MG63 (cell line): Measurements from ENCODE around the gene AURKAIP1. TPM values are rescaled to one million over a fixed set of nuclear protein-coding genes. Genes with fewer than 3 reads are reported as not detected.
A peak's percentile ranks its signal among the peaks of the same experiment; 100 is the strongest.
"Not testable (repeated sequence)": the region's sequence is repeated elsewhere in the genome, so short reads cannot be mapped to it uniquely, and the experiment has no call there.

Experiments used
- DNase-seq: peaks from one replicate; pipeline ENCODE4 v3.0.0-alpha.2; 2020
- H3K27me3 ChIP-seq: fragments of 250-450 bp; sonication (Bioruptor Pico); 2 replicates; pipeline ENCODE4 v1.5.1; 2020; ENCODE audit warnings: mild to moderate bottlenecking, moderate library complexity
- H3K36me3 ChIP-seq: fragments of 250-450 bp; sonication (Bioruptor Pico); 2 replicates; pipeline ENCODE4 v1.5.1; 2020; ENCODE audit warnings: mild to moderate bottlenecking, moderate library complexity
- H3K4me3 ChIP-seq: fragments of 250-450 bp; sonication (Bioruptor Pico); 2 replicates; pipeline ENCODE4 v1.5.1; 2020; ENCODE audit warnings: mild to moderate bottlenecking, moderate library complexity
- H3K9me3 ChIP-seq: fragments of 250-450 bp; sonication (Bioruptor Pico); 2 replicates; pipeline ENCODE4 v1.5.1; 2020; ENCODE audit warnings: mild to moderate bottlenecking, moderate library complexity
- total RNA-seq: library from RNA; depleted of rRNA; stranded (reverse); fragments of >200 nt; shearing (Covaris generic); gene quantifications from 2 replicates; pipeline ENCODE4 v1.2.3, GENCODE V29; 2014; ENCODE audit warnings: low replicate concordance

The AURKAIP1 gene
- total RNA-seq, 1 experiment from 2014 or later, result 226 TPM

DNA sequence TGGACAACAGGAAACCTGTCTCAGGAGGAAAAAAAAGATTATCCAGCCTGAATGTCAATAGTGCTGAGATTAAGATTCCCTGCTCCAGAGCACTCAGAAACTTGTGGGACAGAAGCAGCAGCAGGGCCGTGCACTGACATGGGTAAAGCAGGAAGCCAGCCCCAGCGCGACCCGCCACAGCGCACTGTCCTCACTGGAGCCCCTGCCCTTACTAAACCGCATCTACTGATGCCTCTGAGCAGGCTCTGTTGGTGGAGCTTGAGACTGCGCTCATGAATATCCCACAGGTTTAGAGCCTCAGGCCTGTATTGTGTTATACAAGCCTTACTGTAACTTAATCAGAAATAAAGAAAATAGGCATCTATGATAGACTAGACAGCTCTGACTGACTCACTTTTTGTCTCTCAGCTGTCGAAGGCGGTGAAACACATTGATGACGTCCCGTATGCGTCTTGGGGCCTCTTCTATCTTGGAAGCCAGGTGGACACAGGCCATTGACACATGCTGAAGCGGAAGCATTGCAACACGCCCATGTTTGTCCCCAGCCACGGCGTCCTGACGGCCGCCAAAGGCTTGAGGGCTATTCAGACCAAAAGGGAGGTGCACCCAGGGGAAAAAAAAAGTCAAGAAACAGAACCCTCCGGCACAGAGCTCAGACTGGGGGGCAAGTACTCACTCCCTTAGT, 23.0 kb upstream of the AURKAIP1 start:
- no peak for DNase-seq
- no peaks in the 10 kb centered on the region for H3K27me3 ChIP-seq
- H3K9me3 ChIP-seq, result no peaks in the 10 kb centered on the region
- H3K4me3 ChIP-seq, result peak overlapping the region; percentile 93
- H3K36me3 ChIP-seq, result peaks cover 81% of the 10 kb centered on the region

DNA sequence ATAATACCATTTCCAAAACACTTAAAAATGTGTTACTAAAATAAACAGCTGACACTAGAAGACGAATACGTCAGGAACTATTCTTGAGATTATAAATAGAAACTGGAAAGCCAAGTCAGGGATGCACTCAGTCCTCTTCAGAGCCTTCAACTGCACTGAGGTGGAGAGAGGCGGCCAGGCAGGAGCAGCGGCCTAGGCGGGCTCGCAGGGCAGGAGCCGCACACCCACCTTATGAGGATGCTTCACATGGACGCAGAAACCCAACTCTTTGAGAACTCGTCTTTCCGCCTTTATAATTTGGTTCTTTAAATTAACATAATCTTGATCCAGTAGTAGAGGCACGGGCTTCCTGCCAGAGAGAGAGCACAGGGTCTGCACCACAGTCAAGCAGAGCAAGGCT, 20.2 kb upstream of the AURKAIP1 start:
- no peaks in the 10 kb centered on the region for H3K9me3 ChIP-seq
- no peak for DNase-seq
- H3K27me3 ChIP-seq, result no peaks in the 10 kb centered on the region
- H3K36me3 ChIP-seq, result peaks cover 82% of the 10 kb centered on the region
- H3K4me3 ChIP-seq, result no peak overlapping the region

DNA sequence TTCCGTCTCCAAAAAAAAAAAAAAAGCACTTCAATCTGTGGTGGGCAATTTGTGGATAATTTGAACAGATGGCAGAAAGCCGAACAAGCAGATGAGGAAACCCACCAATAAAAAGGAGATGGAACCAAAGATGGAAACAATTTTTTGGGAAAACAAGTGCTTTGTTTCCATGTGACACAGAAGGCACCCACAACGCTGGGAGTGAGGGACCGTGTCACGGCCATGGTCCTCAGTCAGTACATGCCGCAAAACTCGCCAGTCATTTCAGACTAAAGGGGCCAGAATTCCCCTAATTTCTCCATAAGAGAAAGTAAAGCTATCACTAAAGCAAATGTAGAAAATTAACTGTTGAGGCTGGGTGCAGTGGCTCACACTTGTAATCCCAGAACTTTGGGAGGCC, 19.1 kb upstream of the AURKAIP1 start:
- DNase-seq, result no peak
- Histone ChIP-seq H3K4me3 (no peak overlapping the region), H3K27me3 (no peaks in the 10 kb centered on the region), H3K9me3 (no peaks in the 10 kb centered on the region), H3K36me3 (peaks cover 86% of the 10 kb centered on the region)

DNA sequence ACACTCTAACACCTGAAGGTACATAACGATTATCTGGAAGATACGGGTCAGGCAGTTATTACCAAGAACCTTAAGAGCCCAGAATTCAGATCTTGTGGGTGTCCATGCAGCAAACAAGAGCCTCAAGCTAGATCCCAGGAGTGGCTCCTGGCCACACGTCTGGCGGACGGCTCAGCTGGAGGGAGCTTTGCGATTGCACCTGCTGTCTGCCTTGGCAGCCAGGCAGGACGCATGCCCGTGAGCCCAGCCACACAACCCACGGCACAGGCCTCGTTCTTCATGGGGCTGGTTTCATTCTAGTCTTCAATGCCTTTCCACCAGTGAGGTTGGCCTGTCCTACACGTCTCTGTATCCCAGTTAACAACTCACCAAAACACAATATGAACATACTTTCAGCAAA, 18.4 kb upstream of the AURKAIP1 start:
- Histone ChIP-seq H3K27me3 (no peaks in the 10 kb centered on the region), H3K36me3 (peaks cover 89% of the 10 kb centered on the region), H3K9me3 (no peaks in the 10 kb centered on the region), H3K4me3 (no peak overlapping the region)
- DNase-seq, result no peak

DNA sequence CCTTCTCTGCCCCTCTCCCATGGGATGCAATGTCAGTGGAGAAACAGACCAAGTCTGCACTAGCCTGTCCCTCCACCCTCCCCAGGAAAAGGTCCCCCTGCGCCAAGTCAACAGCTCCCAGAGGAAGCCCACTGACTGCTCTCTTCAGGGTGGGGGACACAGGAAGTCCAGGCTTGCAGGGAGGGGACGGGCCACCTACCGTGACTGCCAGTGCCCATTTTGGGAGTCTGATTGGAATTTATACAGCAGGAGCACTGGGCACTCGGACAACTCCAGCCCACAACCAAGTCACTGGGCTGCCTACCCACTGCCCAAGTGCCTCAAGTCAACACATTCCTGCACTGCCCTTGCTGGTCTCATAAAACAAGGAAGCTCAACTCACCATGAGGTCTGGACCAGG, 18.0 kb upstream of the AURKAIP1 start:
- H3K4me3 ChIP-seq, result no peak overlapping the region
- H3K27me3 ChIP-seq, result no peaks in the 10 kb centered on the region
- no peak for DNase-seq
- no peaks in the 10 kb centered on the region for H3K9me3 ChIP-seq
- H3K36me3 ChIP-seq, result peaks cover 89% of the 10 kb centered on the region

DNA sequence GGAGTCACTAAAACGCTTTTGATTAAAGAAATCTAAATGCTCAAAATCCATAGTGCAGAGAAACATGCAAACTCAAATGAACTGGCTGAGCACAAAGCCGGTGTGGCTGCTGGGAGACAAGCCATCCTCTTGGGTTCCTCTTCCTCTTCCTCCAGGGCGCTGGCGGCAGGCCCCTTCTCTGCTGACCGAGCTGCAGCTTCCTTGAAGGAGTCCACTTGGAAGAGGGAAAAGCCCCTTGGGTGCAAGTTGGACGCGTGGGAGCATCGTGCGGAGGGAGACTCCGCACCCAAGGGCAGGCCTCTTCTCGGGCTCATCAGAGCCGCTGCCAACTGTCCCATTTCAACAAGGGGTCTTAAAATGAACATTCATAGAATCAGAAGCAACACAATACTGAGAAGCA, 16.2 kb upstream of the AURKAIP1 start:
- Histone ChIP-seq H3K36me3 (peaks cover 91% of the 10 kb centered on the region), H3K4me3 (no peak overlapping the region), H3K9me3 (no peaks in the 10 kb centered on the region), H3K27me3 (no peaks in the 10 kb centered on the region)
- no peak for DNase-seq

DNA sequence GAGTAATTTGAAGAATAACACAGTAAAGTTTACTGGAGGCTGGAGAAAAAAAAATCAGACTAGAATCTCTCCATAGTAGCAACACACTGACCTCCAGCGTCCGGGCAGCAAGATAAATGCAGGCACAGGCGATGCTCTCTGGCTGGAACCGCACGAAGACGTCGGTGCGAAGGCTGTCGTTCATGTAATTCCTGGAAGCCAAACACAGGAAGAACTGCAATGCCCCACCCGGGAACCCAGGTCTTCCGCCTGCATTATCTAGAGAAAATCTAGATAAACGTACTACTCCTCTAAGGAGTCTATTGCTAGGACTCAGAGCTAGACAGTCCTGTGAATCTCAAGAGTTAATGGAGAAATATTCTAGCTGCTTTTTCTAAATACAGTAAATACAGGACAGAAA, 15.7 kb upstream of the AURKAIP1 start:
- no peak for DNase-seq
- H3K4me3 ChIP-seq, result no peak overlapping the region
- no peaks in the 10 kb centered on the region for H3K27me3 ChIP-seq
- H3K9me3 ChIP-seq, result no peaks in the 10 kb centered on the region
- peaks cover 93% of the 10 kb centered on the region for H3K36me3 ChIP-seq

DNA sequence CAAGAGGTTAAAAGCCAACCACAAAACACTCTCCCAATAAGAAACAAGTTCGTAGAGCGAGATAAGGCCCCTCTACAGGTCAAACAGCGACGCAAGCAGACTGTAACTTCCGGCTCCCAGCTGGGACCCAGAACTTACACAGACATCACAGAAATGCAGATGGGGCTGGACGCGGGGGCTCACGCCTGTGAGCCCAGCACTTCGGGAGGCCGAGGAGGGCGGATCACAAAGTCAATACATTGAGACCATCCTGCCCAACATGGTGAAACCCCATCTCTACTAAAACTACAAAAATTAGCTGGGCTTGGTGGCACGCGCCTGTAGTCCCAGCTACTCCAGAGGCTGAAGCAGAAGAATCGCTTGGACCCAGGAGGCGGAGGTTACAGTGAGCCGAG, 13.1 kb upstream of the AURKAIP1 start:
- H3K9me3 ChIP-seq, result no peaks in the 10 kb centered on the region
- no peak overlapping the region for H3K4me3 ChIP-seq
- peaks cover 70% of the 10 kb centered on the region for H3K36me3 ChIP-seq
- no peak for DNase-seq
- no peaks in the 10 kb centered on the region for H3K27me3 ChIP-seq

DNA sequence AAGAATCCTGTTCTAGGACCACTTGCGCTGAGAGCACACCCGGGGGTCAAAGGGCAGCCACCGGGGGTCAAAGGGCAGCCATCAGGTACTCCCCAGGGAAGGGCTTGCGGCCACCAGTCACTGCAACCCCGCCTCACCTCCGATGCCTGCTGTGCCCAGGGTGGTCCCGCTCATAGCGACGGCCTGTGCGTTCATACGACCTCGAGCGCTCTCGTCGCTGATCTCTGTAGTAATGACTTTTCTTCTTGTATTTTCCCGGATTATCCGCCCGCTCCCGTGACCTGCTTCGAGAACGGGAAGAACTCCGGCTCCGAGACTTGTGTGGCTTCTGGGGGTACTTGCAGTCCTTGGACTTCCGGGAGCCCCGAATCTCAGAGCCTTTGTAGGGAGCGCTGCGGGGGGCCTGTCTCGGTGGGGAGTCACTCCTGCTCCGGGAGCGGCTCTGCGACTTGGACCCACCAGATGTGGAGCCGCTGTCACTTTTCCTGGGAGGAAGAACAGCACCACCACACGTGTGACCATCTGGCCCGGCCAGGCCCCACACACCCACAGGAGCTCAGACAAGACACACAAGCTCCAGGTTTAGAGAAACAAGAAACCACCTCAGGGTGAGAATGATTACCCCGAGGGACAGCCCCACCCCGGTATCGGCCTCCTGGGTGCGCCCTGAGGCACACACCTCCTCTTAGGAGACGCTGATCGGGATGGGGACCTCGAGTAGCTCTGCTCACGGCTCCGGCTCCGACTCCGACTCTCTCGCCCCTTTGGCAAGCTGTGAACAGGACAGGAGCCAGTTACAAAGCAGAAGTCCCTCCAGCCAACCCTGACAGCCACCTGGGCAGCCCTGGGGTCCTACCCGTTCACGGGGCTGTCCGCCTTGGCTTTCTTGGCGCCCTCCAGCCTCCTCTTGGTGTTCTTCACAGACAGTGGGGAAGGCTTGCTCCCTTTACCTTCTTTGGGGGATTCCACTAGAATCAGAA, 12.4 kb upstream of the AURKAIP1 start:
- DNase-seq, result no peak
- Histone ChIP-seq H3K27me3 (no peaks in the 10 kb centered on the region), H3K36me3 (peaks cover 64% of the 10 kb centered on the region), H3K9me3 (no peaks in the 10 kb centered on the region), H3K4me3 (no peak overlapping the region)

DNA sequence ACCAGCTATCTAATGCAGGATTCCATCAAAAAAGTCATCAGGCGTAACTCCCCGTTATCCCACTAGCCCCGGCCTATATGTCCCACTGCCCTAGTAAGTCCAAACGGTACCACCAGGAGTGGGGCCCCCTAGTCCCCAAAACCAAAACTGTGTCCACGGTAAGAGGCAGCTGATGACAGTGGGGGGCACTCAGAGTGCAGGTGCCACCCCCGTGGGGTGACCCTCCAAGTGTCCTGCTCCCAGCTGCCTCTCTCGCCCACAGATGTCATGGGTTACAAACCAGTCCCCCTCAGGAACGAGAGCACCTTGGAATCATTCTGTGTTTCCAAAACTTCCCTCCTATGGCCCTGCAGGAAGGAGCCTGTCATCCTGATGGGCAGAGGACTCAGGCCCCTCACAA, 10.9 kb upstream of the AURKAIP1 start:
- no peaks in the 10 kb centered on the region for H3K9me3 ChIP-seq
- no peak for DNase-seq
- peaks cover 53% of the 10 kb centered on the region for H3K36me3 ChIP-seq
- no peak overlapping the region for H3K4me3 ChIP-seq
- H3K27me3 ChIP-seq, result no peaks in the 10 kb centered on the region

DNA sequence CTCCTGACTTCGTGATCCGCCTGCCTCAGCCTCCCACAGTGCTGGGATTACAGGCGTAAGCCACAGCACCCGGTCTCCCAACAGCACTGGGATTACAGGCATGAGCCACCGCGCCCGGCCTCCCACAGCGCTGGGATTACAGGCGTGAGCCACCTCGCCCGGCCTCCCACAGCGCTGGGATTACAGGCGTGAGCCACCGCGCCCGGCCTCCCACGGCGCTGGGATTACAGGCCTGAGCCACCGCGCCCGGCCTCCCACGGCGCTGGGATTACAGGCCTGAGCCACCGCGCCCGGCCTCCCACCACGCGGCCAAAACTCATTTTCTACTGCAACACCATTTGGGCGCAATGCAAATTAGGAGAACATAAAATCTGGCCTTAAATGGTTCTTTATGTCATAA, 10.3 kb upstream of the AURKAIP1 start:
- not testable (repeated sequence) for DNase-seq, H3K4me3 ChIP-seq, H3K9me3 ChIP-seq, H3K27me3 ChIP-seq
- H3K36me3 ChIP-seq, result peaks cover 47% of the 10 kb centered on the region

DNA sequence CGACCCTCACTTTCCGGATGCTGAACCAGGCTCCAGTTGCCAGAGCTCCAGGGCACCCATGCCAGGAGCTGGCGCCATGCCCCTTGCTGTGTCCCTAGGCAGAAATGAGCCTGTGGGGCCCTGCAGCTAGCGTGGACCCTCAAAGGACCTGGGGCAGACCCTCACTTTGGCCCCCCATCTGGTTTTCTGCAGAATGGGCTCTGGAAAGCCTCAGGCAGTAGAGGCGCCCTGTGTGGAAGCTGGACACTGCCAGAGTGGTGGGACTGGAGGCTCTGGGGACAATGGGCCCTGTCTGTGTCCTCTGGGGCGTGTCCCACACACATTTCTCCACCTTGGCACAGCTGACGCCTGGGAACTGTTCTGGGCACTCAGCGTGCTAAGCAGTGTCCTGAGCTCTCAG, 6.3 kb upstream of the AURKAIP1 start:
- H3K4me3 ChIP-seq, result no peak overlapping the region
- peaks cover 16% of the 10 kb centered on the region for H3K36me3 ChIP-seq
- H3K27me3 ChIP-seq, result no peaks in the 10 kb centered on the region
- H3K9me3 ChIP-seq, result no peaks in the 10 kb centered on the region
- DNase-seq, result no peak

DNA sequence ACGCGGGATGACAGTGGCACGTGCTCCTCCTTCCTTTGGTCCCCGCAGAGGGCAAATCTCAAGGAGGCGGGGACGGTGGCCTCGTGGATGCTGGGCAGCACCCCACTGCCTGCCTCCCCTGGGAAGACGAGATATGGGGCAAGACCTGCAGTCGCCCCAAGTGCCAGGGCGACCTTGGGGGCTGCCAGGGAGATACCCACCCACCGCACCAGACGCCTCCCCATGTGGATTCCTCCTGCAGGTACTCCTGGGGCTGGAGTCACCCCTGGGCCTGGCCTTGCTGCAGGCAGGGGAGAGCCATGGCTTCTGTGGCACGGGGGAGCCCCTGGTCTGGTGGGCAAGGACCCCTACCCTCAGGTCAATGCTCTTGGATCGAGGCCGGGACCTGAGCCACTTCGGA, 5.9 kb upstream of the AURKAIP1 start:
- H3K9me3 ChIP-seq, result no peaks in the 10 kb centered on the region
- no peak overlapping the region for H3K4me3 ChIP-seq
- no peaks in the 10 kb centered on the region for H3K27me3 ChIP-seq
- peaks cover 16% of the 10 kb centered on the region for H3K36me3 ChIP-seq
- DNase-seq, result no peak

DNA sequence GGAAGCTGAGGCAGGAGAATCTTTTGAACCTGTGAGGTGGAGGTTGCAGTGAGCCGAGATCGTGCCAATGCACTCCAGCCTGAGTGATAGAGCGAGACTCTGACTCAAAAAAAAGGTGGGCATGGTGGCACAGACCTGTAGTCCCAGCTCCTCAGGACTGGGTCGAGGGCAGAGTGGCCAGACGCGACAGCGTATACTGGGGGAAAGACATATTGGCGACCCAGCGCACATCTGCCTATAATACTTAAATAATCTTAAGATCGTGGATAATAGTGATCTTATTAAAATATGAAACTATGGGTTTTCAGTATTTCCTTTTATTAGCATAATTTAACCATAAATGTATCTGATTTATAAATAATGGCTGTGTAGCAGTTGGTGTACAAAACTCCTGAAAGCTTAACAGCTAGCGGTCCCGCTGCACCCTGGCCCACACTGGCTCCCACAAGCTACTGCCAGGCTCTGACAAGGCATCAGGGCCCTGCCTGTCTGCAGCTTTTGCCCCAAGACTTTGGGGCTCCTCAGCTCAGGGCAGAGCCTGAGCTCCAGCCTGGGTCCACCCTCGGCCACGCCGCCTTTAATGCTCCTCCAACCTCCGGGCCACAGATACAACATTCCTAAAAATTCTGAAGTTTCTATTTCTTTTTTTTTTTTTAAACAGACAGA, 2.7 kb upstream of the AURKAIP1 start:
- H3K36me3 ChIP-seq, result peaks cover 29% of the 10 kb centered on the region
- no peaks in the 10 kb centered on the region for H3K9me3 ChIP-seq
- H3K27me3 ChIP-seq, result no peaks in the 10 kb centered on the region
- H3K4me3 ChIP-seq, result no peak overlapping the region
- no peak for DNase-seq

DNA sequence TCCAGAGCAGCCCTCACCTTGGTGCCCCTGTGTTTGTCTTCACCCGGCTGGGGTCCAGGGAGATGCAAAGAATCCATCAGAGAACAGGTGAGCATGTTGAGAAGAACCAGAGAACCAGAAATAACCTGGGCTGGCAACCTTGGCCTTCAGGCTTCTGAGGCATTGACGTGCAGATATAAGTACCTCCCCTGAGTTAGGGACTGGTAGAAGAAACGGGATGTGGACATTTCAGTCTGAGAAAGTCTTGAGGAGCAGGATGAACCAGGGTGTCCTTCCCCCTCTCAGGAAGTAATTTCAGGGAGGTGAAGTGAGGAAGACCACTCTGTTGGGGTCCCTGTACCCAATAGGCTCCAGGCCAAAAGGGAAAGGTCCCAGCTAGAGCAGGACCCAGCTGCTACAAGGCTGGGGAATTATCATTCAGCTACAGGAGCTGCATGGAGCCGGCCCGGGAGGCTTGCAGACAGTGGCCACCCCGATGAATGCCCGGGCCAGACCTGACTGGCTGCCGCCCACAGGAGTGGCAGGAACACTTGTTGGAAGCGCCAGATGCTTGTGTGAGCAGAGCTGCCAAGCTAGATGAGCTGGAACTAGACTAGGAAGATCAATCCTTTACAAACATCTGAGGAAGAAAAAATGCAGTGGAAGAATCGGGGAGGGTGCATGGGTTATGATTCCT, 1.7 kb upstream of the AURKAIP1 start:
- DNase-seq, result no peak
- H3K9me3 ChIP-seq, result no peaks in the 10 kb centered on the region
- H3K4me3 ChIP-seq, result no peak overlapping the region
- H3K27me3 ChIP-seq, result no peaks in the 10 kb centered on the region
- H3K36me3 ChIP-seq, result peaks cover 35% of the 10 kb centered on the region

DNA sequence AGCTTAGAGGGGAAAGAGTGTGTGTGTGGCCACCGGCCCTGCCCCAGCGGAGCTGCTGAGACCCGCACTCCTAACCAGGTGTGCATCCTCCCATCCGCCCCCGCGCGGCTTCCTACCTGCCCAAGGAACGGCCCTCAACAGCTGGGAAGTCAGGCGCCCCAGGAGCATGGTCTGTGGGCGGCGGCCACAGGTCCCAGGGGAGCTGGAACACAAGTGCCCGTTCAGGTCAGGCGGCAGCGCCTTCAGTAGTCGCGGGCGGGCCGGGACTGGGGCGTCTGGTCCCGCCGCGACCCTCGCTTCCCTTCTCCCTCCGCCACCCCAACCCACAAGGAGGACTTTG, 448 bp downstream of the AURKAIP1 start:
- Histone ChIP-seq H3K4me3 (peak overlapping the region; percentile 76), H3K36me3 (peaks cover 38% of the 10 kb centered on the region), H3K9me3 (no peaks in the 10 kb centered on the region), H3K27me3 (no peaks in the 10 kb centered on the region)
- no peak for DNase-seq
